ENCODE data around the gene DFFB.

Gene DFFB

GRCh38 chr1:3929126-3929525 is 71.8 kb downstream of the DFFB start:
- no peak for DNase-seq

DNA sequence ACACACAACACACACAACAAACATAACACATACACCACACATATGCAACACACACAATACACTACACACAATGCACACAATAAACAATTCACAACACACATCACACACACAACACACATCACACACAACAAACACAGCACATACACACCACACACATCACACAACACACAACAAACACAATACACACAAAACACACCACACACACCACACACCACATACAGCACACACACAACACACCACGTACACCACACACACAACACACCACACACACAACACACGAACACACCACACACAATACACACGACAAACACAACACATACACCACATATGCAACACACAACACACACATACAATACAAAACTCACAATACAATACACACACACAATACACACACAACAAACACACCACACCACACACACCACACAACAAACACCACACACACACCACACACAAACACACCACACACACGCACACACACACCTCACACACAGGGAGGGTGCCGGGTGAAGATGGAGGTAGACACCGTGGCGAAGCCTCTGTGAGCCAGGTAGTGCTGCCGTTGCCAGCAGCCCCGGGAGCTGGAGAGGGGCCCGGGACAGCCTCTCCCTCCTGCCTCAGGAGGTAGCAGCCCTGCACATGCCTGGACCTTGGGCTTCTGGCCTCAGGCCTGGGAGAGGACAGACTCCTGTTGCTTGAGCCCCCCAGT is 73.2 kb downstream of the DFFB start:
- DNase-seq, result no peak

- DNase-seq, result no peak
Observed at GRCh38 chr1:3931007-3931912, 74.0 kb downstream of the DFFB start.

DNA sequence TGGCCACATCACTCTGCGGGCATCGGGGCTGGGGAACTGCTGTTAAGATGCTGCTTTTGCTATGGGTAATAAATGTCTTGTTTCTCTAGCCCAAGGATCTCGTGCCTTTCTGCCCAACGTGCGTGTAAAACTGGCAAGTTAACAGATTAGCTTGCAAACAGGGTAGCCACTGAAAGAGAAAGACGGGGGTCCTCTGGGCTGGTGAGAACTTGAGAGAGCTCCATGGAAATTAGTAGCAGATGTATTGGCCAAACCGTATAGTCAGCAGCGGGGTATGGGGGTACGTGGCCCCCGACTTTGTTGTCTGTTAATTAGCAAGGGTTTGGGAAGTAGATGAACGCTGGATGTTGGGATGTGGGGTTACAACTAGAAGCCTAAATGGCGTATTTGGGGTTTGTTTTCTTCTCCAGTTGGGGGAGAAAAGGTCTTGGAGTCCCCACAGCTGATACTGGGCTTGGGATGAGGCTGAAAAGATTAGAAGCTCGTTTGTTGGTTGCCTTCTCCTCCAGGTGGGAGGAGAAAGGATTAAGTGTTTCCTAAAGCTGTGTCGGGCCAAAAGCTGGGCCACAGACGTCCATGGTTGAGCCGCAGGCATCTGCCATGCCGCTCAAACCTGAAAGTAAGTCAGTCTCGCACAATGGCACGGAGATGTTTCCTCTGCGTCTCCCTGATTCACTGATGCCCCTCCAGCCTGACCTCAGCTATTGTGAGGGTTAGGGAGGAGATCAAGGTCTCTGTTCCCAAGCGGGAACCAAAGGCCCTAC is 75.1 kb downstream of the DFFB start:
- DNase-seq, result no peak
